IMR-90 (cell line): ENCODE measurements around the gene ASAP2. TPM values are rescaled to one million over a fixed set of nuclear protein-coding genes. Genes with fewer than 3 reads are reported as not detected.

Experiments used
- ATAC-seq: fragments of 200-7000 bp; cut with Tn5 transposase; 2 replicates; pipeline ENCODE4 v1.9.1; 2020; ENCODE audit warnings: low read depth, mild to moderate bottlenecking, moderate library complexity
- BruUV-seq: library from RNA; stranded (reverse); fragments of 400-500 nt; replicated peaks from 2 replicates; lab custom pipeline; 2021; lab: Mats Ljungman, UMichigan
- CTCF ChIA-PET: fragments of 300-600 bp; formaldehyde crosslinking; extraction: SDS; loops from one replicate; lab custom pipeline; 2021; ENCODE audit warnings: antibody characterized with exemption; lab: Yijun Ruan, JAX
- POLR2A ChIA-PET: fragments of 300-600 bp; sonication (Branson Sonifier 250); formaldehyde crosslinking; loops from one replicate; lab custom pipeline; 2022; ENCODE audit warnings: antibody characterized with exemption; ENCODE audit not compliant: unreplicated experiment; lab: Charles Lee
- DNase-seq: peaks from one replicate; pipeline ENCODE4 v3.0.0; 2013
- H2AFZ ChIP-seq: replicated peaks from 2 replicates; pipeline ENCODE3; 2013; ENCODE audit warnings: low read length, mild to moderate bottlenecking; ENCODE audit not compliant: poor library complexity
- H2AK5ac ChIP-seq: 2 replicates; pipeline ENCODE4 v1.6.1; 2013; ENCODE audit warnings: low read depth, low read length, inconsistent platforms
- H2AK9ac ChIP-seq: replicated peaks from 2 replicates; pipeline ENCODE3; 2013; ENCODE audit warnings: mild to moderate bottlenecking, low read depth, low read length, moderate library complexity; ENCODE audit not compliant: poor library complexity
- H2BK120ac ChIP-seq: 2 replicates; pipeline ENCODE4 v1.6.1; 2013; ENCODE audit warnings: low read depth, low read length, inconsistent platforms
- H2BK15ac ChIP-seq: 3 replicates; pipeline ENCODE4 v1.6.1; 2013; ENCODE audit warnings: low read depth, low read length, inconsistent platforms
- H2BK20ac ChIP-seq: 2 replicates; pipeline ENCODE4 v1.6.1; 2013; ENCODE audit warnings: low read depth, mild to moderate bottlenecking, inconsistent platforms, low read length, moderate library complexity
- H2BK5ac ChIP-seq: 2 replicates; pipeline ENCODE4 v1.6.1; 2013; ENCODE audit warnings: mild to moderate bottlenecking, low read depth, low read length, inconsistent platforms; ENCODE audit not compliant: poor library complexity, severe bottlenecking
- H3K14ac ChIP-seq: replicated peaks from 2 replicates; pipeline ENCODE4 v1.6.1; 2013; ENCODE audit warnings: low read depth, low read length, inconsistent platforms
- H3K18ac ChIP-seq: 2 replicates; pipeline ENCODE4 v1.6.1; 2013; ENCODE audit warnings: low read depth, low read length, control low read depth
- H3K23ac ChIP-seq: 2 replicates; pipeline ENCODE4 v1.6.1; 2013; ENCODE audit warnings: low read depth, low read length, inconsistent platforms
- H3K27ac ChIP-seq: 2 replicates; pipeline ENCODE4 v1.5.1; 2013; ENCODE audit warnings: mild to moderate bottlenecking, control low read depth, low read length; ENCODE audit not compliant: insufficient read depth
- H3K27me3 ChIP-seq: 2 replicates; pipeline ENCODE4 v1.6.1; 2013; ENCODE audit warnings: low read length; ENCODE audit not compliant: control insufficient read depth, insufficient read depth
- H3K36me3 ChIP-seq: 2 replicates; pipeline ENCODE4 v1.6.1; 2013; ENCODE audit warnings: low read length, mixed read lengths; ENCODE audit not compliant: control insufficient read depth, insufficient read depth
- H3K4ac ChIP-seq: 2 replicates; pipeline ENCODE4 v1.6.1; 2013; ENCODE audit warnings: low read depth, low read length, inconsistent platforms
- H3K4me1 ChIP-seq: 2 replicates; pipeline ENCODE4 v1.6.1; 2013; ENCODE audit warnings: low read length, mixed read lengths; ENCODE audit not compliant: control insufficient read depth, insufficient read depth
- H3K4me2 ChIP-seq: 2 replicates; pipeline ENCODE4 v1.6.1; 2013; ENCODE audit warnings: low read depth, mild to moderate bottlenecking, control low read depth, low read length, moderate library complexity
- H3K4me3 ChIP-seq: 2 replicates; pipeline ENCODE4 v1.5.1; 2013; ENCODE audit warnings: low read depth, mild to moderate bottlenecking, control low read depth, low read length, moderate library complexity; ENCODE audit not compliant: insufficient read depth
- H3K56ac ChIP-seq: 2 replicates; pipeline ENCODE4 v1.6.1; 2013; ENCODE audit warnings: low read length, inconsistent platforms; ENCODE audit not compliant: insufficient read depth; ENCODE audit errors: extremely low read depth
- H3K79me1 ChIP-seq, 2 experiments: 2 replicates each; pipeline ENCODE4 v1.6.1; 2013; ENCODE audit warnings: low read length in 2 of 2, inconsistent platforms in 1 of 2, low read depth in 1 of 2
- H3K9ac ChIP-seq: 2 replicates; pipeline ENCODE4 v1.6.1; 2013; ENCODE audit warnings: low read depth, low read length, control low read depth
- H3K9me1 ChIP-seq: 2 replicates; pipeline ENCODE4 v1.6.1; 2013; ENCODE audit warnings: low read length, inconsistent platforms; ENCODE audit not compliant: insufficient read depth
- H3K9me3 ChIP-seq: 2 replicates; pipeline ENCODE4 v1.6.1; 2013; ENCODE audit warnings: low read length; ENCODE audit not compliant: control insufficient read depth, insufficient read depth
- H4K20me1 ChIP-seq: 2 replicates; pipeline ENCODE4 v1.6.1; 2013; ENCODE audit warnings: low read length, inconsistent platforms; ENCODE audit not compliant: insufficient read depth
- H4K5ac ChIP-seq: 2 replicates; pipeline ENCODE4 v1.6.1; 2013; ENCODE audit warnings: mild to moderate bottlenecking, low read depth, low read length, control low read depth
- H4K8ac ChIP-seq, 2 experiments: 2 replicates each; pipeline ENCODE4 v1.6.1; 2013; ENCODE audit warnings: low read depth in 2 of 2, low read length in 2 of 2, control low read depth in 1 of 2, inconsistent platforms in 1 of 2
- H4K91ac ChIP-seq: 2 replicates; pipeline ENCODE4 v1.6.1; 2013; ENCODE audit warnings: low read depth, low read length, inconsistent platforms; ENCODE audit not compliant: insufficient read depth
- BHLHE40 ChIP-seq: fragments of 150-350 bp; IDR thresholded peaks from 2 replicates; pipeline ENCODE4 v1.6.1; 2016; ENCODE audit warnings: mild to moderate bottlenecking, low read depth, low read length
- CEBPB ChIP-seq: IDR thresholded peaks from 2 replicates; pipeline ENCODE4 v1.6.1; 2012; ENCODE audit warnings: low read depth, low read length, improper control_type of control experiment
- CHD1 ChIP-seq: IDR thresholded peaks from 2 replicates; pipeline ENCODE4 v1.6.1; 2012; ENCODE audit warnings: low read depth, low read length, improper control_type of control experiment
- ELK1 ChIP-seq: fragments of 150-350 bp; IDR thresholded peaks from 2 replicates; pipeline ENCODE4 v1.6.1; 2016; ENCODE audit warnings: low read depth, mild to moderate bottlenecking, low read length, moderate library complexity, borderline replicate concordance
- FOS ChIP-seq: fragments of 150-350 bp; IDR thresholded peaks from 2 replicates; pipeline ENCODE4 v1.6.1; 2016; ENCODE audit warnings: low read depth, low read length
- MAFK ChIP-seq: IDR thresholded peaks from 2 replicates; pipeline ENCODE4 v1.6.1; 2012; ENCODE audit warnings: low read depth, low read length, improper control_type of control experiment
- MAZ ChIP-seq: IDR thresholded peaks from 2 replicates; pipeline ENCODE4 v1.6.1; 2012; ENCODE audit warnings: low read depth, mild to moderate bottlenecking, low read length, improper control_type of control experiment, moderate library complexity, borderline replicate concordance
- MXI1 ChIP-seq: IDR thresholded peaks from 2 replicates; pipeline ENCODE4 v1.6.1; 2012; ENCODE audit warnings: low read depth, mild to moderate bottlenecking, low read length, moderate library complexity, borderline replicate concordance
- NFE2L2 ChIP-seq: fragments of 150-350 bp; IDR thresholded peaks from 2 replicates; pipeline ENCODE4 v1.6.1; 2016; ENCODE audit warnings: low read depth, mild to moderate bottlenecking, low read length
- POLR2A ChIP-seq: IDR thresholded peaks from 2 replicates; pipeline ENCODE4 v1.6.1; 2012; ENCODE audit warnings: mild to moderate bottlenecking, low read depth, low read length
- RAD21 ChIP-seq: IDR thresholded peaks from 2 replicates; pipeline ENCODE4 v1.6.1; 2012; ENCODE audit warnings: low read length, improper control_type of control experiment
- RCOR1 ChIP-seq: IDR thresholded peaks from 2 replicates; pipeline ENCODE4 v1.6.1; 2012; ENCODE audit warnings: mild to moderate bottlenecking, low read length, improper control_type of control experiment; ENCODE audit not compliant: insufficient replicate concordance
- RFX5 ChIP-seq: IDR thresholded peaks from 2 replicates; pipeline ENCODE4 v1.8.0; 2012; ENCODE audit warnings: low read depth, mild to moderate bottlenecking, low read length, moderate library complexity
- SMC3 ChIP-seq: fragments of 150-350 bp; IDR thresholded peaks from 2 replicates; pipeline ENCODE4 v1.6.1; 2016; ENCODE audit warnings: low read depth, mild to moderate bottlenecking, antibody characterized with exemption, low read length, moderate library complexity
- USF2 ChIP-seq: fragments of 150-350 bp; IDR thresholded peaks from 2 replicates; pipeline ENCODE4 v1.6.1; 2017; ENCODE audit warnings: mild to moderate bottlenecking, antibody characterized with exemption, low read length, low read depth
- WGBS, 2 experiments: methylation state at CpG; one replicate each; pipeline versions ENCODE4 v1.1.5 to v1.1.7; 2013; ENCODE audit warnings: missing lambda C conversion rate in 2 of 2; ENCODE audit not compliant: insufficient read length in 1 of 2; ENCODE audit errors: extremely low coverage in 2 of 2; 5-methylcytosine and 5-hydroxymethylcytosine counted together
- dilution Hi-C: fragments of 300-500 bp; cut with HindIII; formaldehyde crosslinking; loops from one replicate; pipeline ENCODE4 v1.14.3; 2018; ENCODE audit warnings: low sequenced_read_pairs; ENCODE audit not compliant: unreplicated experiment
- in situ Hi-C: fragments of 300-500 bp; cut with MboI; formaldehyde crosslinking; loops from 3 replicates; pipeline ENCODE4 v1.14.3; 2019; ENCODE audit warnings: low sequenced_read_pairs, inconsistent platforms, mixed read lengths
- intact Hi-C: fragments of 100-400 bp; cut with micrococcal nuclease; formaldehyde crosslinking; loops from 2 replicates; pipeline ENCODE4 v1.10.0; 2022
- polyA plus RNA-seq, 3 experiments: library from polyadenylated mRNA; depleted of rRNA; stranded (reverse); fragments of >200 nt; gene quantifications; 2 replicates each; pipeline ENCODE4 v1.2.3, GENCODE V29; 2012; ENCODE audit warnings: low replicate concordance in 1 of 3
- total RNA-seq: library from RNA; depleted of rRNA; stranded (reverse); fragments of >200 nt; gene quantifications from 2 replicates; pipeline ENCODE4 v1.2.3, GENCODE V29; 2012
- TF ChIP-seq, protein P1 (sequence below): conservative IDR thresholded peaks from 2 replicates; pipeline ENCODE4 v1.5.1; 2012; ENCODE audit warnings: mild to moderate bottlenecking, low read depth, low read length, improper control_type of control experiment

ASAP2 gene
- total and polyA plus RNA-seq, 2 of the 4 experiments (the other 2 are of a cell fraction): 19.7 to 28.1 TPM

GRCh38 chr2:9269295-9269694 lies 62.7 kb downstream of the ASAP2 start:
- H3K9ac ChIP-seq: no peak overlapping the region
- TF ChIP-seq SMC3: no peak
- no peak for TF ChIP-seq BHLHE40
- TF ChIP-seq POLR2A: no peak
- TF ChIP-seq RCOR1: no peak
- no peak for TF ChIP-seq MAFK
- TF ChIP-seq, protein P1, sequence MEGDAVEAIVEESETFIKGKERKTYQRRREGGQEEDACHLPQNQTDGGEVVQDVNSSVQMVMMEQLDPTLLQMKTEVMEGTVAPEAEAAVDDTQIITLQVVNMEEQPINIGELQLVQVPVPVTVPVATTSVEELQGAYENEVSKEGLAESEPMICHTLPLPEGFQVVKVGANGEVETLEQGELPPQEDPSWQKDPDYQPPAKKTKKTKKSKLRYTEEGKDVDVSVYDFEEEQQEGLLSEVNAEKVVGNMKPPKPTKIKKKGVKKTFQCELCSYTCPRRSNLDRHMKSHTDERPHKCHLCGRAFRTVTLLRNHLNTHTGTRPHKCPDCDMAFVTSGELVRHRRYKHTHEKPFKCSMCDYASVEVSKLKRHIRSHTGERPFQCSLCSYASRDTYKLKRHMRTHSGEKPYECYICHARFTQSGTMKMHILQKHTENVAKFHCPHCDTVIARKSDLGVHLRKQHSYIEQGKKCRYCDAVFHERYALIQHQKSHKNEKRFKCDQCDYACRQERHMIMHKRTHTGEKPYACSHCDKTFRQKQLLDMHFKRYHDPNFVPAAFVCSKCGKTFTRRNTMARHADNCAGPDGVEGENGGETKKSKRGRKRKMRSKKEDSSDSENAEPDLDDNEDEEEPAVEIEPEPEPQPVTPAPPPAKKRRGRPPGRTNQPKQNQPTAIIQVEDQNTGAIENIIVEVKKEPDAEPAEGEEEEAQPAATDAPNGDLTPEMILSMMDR: no peak
- no peak for TF ChIP-seq FOS
- no peak for TF ChIP-seq USF2
- no peak for TF ChIP-seq NFE2L2
- no peak for TF ChIP-seq MAZ
- no peak for TF ChIP-seq RFX5
- no peak for TF ChIP-seq MXI1
- no peak for TF ChIP-seq RAD21
- no peak for TF ChIP-seq CEBPB
- no peak for TF ChIP-seq CHD1
- TF ChIP-seq ELK1: no peak
- WGBS, 2 experiments: 95% methylated on average over 6 of the region's 10 CpGs; no CpG with 5 or more reads in 1 of the 2 experiments
- no peak overlapping the region for H2AK9ac ChIP-seq
- dilution Hi-C loops (no loop called here), intact Hi-C loops (no loop called here), in situ Hi-C loops (no loop called here)
- H3K9me3 ChIP-seq: no peaks in the 10 kb centered on the region
- H4K5ac ChIP-seq: no peak overlapping the region
- H2BK20ac ChIP-seq: no peak overlapping the region
- H2AK5ac ChIP-seq: no peak overlapping the region
- no peak overlapping the region for H2BK120ac ChIP-seq
- H3K4me1 ChIP-seq: peaks cover 10% of the 10 kb centered on the region
- H3K27ac ChIP-seq: no peak overlapping the region
- peaks cover 32 to 77% of the 10 kb centered on the region in 2 experiments for H3K79me1 ChIP-seq
- no peak for DNase-seq
- no peak overlapping the region for H4K91ac ChIP-seq
- ChIA-PET POLR2A (no interaction called here), CTCF (no interaction called here)
- H3K14ac ChIP-seq: no peak overlapping the region
- H3K9me1 ChIP-seq: peaks cover 11% of the 10 kb centered on the region
- no peak overlapping the region for H2AFZ ChIP-seq
- no peak overlapping the region for H4K8ac ChIP-seq
- no peaks in the 10 kb centered on the region for H3K36me3 ChIP-seq
- no TSS peak for BruUV-seq
- no peak overlapping the region for H3K56ac ChIP-seq
- no peak overlapping the region for H3K4me2 ChIP-seq
- H3K23ac ChIP-seq: no peak overlapping the region
- H2BK5ac ChIP-seq: no peak overlapping the region
- H2BK15ac ChIP-seq: no peak overlapping the region
- no peak overlapping the region for H3K4me3 ChIP-seq
- H3K4ac ChIP-seq: no peak overlapping the region
- no peaks in the 10 kb centered on the region for H3K27me3 ChIP-seq
- H4K20me1 ChIP-seq: peaks cover 40% of the 10 kb centered on the region
- no peak overlapping the region for H3K18ac ChIP-seq
- ATAC-seq: no peak
